Coronary artery (tissue), 2 donors: ENCODE measurements around the gene KRT23.

Experiments used
- DNase-seq: peaks from one replicate; pipeline ENCODE4 v3.0.0-alpha.2; 2017; ENCODE audit warnings: low spot score
- H3K27ac ChIP-seq, 2 donors: fragments of 200-600 bp; sonication (generic); one replicate each; pipeline ENCODE4 v1.5.1; 2016 to 2019
- H3K4me3 ChIP-seq: fragments of 200-600 bp; sonication (generic); 2 replicates; pipeline ENCODE4 v1.5.1; 2016; ENCODE audit warnings: mild to moderate bottlenecking, moderate library complexity
- TF ChIP-seq, protein P1 (sequence below): fragments of 200-600 bp; sonication (generic); IDR thresholded peaks from one replicate; pipeline ENCODE4 v1.5.1; 2019; ENCODE audit warnings: antibody characterized with exemption

KRT23 gene

DNA sequence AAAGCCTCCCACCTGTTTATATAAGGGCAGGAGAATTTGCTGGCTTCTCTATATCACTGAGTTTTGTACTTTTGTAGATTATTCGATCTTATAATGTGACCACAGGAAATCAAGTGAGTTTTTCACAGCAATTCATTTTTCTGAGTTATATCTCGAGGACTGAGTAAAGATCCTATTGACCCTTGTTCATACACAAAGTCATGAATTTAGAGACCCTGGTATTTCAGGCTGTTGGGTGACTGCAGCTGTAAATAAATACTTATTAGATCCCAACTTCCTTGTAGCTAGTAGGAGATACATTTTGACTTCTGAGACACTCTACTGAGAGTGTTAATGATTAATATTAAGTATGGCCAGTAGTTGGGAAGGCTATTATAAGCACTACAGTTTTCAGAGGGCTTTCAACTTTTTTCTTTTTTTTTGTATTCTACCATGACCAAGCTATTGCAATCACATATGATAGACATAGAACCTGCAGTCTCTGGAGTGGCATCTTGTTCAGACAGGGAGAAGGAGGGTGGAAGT, 49.2 kb downstream of the KRT23 start:
- Histone ChIP-seq H3K27ac (no peak overlapping the region), H3K4me3 (no peak overlapping the region)
- TF ChIP-seq, protein P1, sequence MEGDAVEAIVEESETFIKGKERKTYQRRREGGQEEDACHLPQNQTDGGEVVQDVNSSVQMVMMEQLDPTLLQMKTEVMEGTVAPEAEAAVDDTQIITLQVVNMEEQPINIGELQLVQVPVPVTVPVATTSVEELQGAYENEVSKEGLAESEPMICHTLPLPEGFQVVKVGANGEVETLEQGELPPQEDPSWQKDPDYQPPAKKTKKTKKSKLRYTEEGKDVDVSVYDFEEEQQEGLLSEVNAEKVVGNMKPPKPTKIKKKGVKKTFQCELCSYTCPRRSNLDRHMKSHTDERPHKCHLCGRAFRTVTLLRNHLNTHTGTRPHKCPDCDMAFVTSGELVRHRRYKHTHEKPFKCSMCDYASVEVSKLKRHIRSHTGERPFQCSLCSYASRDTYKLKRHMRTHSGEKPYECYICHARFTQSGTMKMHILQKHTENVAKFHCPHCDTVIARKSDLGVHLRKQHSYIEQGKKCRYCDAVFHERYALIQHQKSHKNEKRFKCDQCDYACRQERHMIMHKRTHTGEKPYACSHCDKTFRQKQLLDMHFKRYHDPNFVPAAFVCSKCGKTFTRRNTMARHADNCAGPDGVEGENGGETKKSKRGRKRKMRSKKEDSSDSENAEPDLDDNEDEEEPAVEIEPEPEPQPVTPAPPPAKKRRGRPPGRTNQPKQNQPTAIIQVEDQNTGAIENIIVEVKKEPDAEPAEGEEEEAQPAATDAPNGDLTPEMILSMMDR, result no peak
- no peak for DNase-seq

DNA sequence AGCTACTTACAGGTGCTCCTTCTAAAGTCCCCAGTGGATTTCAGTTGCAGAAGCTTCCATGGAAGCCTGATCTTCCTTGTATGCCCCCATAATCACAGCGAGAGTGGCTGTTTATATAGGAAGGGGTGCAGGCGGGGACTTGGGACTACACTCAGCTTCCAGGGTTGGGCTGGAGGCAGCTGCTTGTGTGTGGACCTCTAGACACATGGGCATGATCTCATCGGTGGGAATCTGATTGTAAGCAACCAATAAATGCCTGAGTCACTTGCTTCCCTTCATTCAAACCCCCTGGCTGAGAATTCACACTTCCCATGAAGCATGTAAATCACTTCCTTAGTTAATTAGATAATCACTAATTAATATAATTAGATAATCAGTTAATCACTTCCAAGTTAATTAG, 51.4 kb downstream of the KRT23 start:
- Histone ChIP-seq H3K27ac (no peak overlapping the region), H3K4me3 (no peak overlapping the region)
- TF ChIP-seq, protein P1, result no peak
- DNase-seq, result no peak

DNA sequence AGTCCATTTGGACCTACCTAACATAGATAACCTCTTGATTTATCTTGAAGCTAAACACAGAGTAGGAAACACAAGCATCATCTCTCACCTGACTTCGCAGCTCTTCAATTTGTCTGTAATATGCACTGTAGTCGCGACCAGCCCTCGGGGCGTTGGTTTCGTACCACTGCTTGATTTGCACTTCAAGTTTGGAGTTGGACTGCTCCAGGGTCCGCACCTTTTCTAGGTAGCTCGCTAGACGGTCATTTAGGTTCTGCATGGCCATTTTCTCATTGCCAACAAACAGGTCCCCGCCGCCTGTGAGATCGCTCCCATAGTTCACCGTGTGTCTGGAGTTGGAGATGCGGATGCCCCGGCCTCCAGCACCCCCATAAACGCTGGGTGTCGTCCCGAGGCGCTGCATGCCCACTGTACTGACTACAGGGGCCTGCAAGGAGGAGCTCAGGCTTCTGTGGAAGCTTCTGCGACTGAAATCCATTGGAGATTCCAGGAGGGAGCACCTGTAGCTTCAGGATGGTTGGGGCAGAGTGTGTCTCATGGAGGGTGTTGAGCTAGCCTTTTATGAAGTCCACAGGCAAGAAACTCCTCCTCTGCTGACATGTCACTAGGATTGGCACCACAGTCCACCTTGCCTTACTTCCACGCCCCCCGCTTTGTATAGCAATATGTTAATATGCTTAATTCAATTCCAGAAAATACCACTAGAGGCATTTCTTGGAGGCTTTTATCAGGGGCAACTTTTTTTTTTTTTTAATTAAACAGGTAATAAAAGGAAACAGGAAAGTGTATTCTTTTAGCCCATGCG, 52.5 kb downstream of the KRT23 start, which contains the start of gene KRT20:
KRT20 (minus strand) TSS at position 535 of the 805 bp plus-strand sequence; CDS start at position 478, 57 bp downstream.
- no peak within 1 kb of the TSS for H3K27ac ChIP-seq
- H3K4me3 ChIP-seq, result no peak within 1 kb of the TSS
- no peak for DNase-seq
- TF ChIP-seq, protein P1, result no peak

DNA sequence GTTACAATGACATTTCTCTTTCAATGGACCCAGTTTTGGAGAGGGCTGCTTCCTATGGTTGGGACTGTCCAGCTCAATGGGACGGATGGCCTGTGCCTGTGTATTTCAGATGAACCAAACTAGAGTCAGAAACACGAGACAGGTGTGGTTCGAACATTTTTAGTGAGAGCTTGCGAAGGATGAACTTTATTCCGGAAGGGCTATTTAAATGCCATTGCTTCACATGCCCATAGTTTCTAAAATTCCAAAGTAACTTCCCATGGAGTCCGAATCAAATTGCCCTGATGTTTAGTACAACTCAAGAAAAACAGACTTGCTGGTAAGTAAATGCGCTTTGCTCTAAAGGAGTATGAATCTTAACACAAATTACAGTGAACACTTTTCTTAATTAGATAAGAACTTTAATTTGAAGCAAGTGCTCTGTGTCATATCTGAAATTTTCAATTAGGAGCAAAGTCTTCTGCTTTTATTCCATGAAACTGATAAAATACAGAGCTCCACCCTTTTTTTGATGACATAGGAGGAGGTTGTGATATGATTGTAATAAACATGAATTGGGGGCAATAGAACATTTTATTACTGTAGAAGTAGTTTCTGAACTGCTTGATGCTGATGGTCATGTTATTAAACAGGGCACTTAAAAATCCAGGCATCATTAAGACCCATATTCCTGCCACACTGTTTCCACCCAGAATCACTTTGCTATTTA, 53.7 kb downstream of the KRT23 start:
- no peak overlapping the region for H3K27ac ChIP-seq
- no peak overlapping the region for H3K4me3 ChIP-seq
- TF ChIP-seq, protein P1, result no peak
- no peak for DNase-seq

DNA sequence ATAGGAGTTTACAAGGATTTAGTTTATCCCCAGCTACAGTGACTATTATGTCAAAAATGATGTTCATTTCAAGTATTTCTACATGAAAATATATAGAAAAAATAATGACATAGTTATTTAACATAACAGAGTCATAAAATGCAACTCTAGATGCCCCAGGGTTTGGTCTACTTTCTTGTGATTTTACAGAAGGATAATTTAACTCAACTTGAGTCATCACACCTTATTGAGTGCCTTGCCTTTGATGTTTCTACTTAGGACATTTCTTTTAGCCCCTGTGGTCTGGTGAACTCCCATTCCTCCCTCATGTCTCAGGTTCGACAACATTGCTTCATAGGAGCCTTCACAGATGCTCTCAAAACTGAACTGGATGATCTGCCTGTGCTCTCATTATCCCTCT, 54.4 kb downstream of the KRT23 start:
- Histone ChIP-seq H3K27ac (no peak overlapping the region), H3K4me3 (no peak overlapping the region)
- TF ChIP-seq, protein P1, result no peak
- DNase-seq, result no peak

DNA sequence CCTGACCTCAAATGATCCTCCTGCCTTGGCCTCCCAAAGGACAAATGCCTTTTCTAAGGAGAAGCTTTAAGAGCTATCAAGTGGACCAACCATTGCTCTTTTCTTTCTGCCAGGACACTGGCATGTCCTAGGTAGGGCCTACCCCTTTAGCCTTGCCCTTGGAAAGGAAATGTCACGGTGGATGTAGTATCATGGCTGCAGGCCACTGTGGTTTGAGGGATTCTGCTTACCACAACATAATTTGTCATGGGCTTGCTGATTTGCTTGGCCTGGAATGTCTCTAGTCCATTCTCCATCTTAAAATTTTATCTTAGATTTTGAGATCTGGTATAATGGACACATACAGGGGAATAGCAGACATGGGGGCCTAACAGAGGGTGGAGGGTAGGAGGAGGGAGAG, 58.4 kb downstream of the KRT23 start:
- TF ChIP-seq, protein P1, result no peak
- Histone ChIP-seq H3K4me3 (no peak overlapping the region), H3K27ac (no peak overlapping the region)
- DNase-seq, result no peak
